SU-DHL-6 (cell line): ENCODE measurements around the gene KRT24.

ENCODE experiments used
- EZH2phosphoT487 ChIP-seq: fragments of 200-600 bp; sonication (generic), shearing (Covaris generic); conservative IDR thresholded peaks from 2 replicates; pipeline ENCODE4 v1.6.1; 2018; ENCODE audit warnings: mild to moderate bottlenecking, antibody characterized with exemption, low read length, moderate library complexity, mixed read lengths
- TF ChIP-seq, protein P1 (sequence below): fragments of 200-600 bp; sonication (generic); IDR thresholded peaks from one replicate; pipeline ENCODE4 v1.5.1; 2017; ENCODE audit warnings: antibody characterized with exemption, mild to moderate bottlenecking, low read length, moderate library complexity; ENCODE audit not compliant: insufficient read depth, poor library complexity, severe bottlenecking

DNA sequence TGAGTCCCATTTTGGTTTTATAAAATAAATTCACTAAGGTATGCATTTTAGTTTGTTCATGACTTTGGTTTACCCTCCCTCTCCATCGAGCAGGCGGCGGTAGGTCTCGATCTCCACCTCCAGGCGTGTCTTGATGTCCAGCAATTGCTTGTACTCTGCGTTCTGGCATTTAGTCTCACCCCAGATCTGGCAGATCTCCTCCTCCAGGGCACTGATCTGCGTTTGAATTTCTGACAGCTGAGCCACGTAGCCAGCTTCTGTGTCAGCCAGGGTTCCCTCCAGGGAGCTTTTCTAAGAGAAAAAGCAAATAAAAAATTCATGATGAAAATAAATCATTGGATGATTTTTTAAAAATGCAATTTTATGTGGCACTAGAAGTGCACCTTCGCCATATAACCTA is 4.2 kb downstream of the KRT24 start:
- TF ChIP-seq, protein P1, sequence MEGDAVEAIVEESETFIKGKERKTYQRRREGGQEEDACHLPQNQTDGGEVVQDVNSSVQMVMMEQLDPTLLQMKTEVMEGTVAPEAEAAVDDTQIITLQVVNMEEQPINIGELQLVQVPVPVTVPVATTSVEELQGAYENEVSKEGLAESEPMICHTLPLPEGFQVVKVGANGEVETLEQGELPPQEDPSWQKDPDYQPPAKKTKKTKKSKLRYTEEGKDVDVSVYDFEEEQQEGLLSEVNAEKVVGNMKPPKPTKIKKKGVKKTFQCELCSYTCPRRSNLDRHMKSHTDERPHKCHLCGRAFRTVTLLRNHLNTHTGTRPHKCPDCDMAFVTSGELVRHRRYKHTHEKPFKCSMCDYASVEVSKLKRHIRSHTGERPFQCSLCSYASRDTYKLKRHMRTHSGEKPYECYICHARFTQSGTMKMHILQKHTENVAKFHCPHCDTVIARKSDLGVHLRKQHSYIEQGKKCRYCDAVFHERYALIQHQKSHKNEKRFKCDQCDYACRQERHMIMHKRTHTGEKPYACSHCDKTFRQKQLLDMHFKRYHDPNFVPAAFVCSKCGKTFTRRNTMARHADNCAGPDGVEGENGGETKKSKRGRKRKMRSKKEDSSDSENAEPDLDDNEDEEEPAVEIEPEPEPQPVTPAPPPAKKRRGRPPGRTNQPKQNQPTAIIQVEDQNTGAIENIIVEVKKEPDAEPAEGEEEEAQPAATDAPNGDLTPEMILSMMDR = no peak
- no peak for TF ChIP-seq EZH2phosphoT487
